Lower leg skin (tissue), 3 donors: ENCODE results near the gene TTC21A.

Source experiments
- POLR2A ChIP-seq, 2 donors: fragments of 450-650 bp; IDR thresholded peaks; one replicate each; pipeline ENCODE4 v1.6.1; 2016 to 2017; ENCODE audit warnings: antibody characterized with exemption in 2 of 2, mild to moderate bottlenecking in 1 of 2, moderate library complexity in 1 of 2
- TF ChIP-seq, protein P1 (sequence below), 3 donors: fragments of 450-650 bp; IDR thresholded peaks; one replicate each; pipeline ENCODE4 v1.5.1; 2016; ENCODE audit warnings: antibody characterized with exemption in 3 of 3, mild to moderate bottlenecking in 3 of 3, moderate library complexity in 2 of 3

DNA sequence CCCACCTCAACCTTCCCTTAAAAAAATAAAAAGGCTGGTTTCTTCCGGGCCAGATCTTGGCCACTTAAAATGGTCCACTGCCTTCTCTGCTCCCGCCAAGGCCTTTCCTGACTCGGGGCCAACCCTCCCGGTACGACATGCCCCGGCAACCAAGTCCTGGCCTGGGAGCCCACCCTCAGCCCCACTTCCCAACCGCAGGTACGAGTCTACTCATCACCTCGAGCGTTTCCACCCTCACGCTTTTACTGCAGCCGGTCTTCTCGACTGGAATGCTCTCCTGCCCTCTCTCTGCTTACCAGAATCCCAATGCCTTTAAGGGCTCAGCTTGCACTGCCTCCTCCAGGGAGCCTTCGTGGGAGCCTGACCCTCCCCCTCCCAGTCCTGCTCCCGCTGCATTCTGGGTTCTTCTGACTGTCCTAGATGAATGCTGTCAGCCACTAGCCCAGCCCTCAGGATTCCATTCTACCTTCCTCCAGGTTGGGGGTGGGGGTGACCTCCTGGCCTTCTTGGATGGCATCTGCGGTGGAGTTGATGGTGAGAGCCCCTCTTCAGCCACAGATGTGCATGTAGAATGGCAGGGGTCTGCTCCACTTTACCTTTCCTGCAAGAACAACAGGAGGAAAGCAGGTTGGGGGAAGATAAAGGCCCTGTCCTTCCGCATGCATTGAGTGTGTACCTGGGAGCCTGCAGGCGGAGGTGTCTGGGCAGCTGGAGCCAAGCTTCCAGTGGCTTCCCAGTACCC lies 47.0 kb downstream of the TTC21A start:
- TF ChIP-seq, protein P1, sequence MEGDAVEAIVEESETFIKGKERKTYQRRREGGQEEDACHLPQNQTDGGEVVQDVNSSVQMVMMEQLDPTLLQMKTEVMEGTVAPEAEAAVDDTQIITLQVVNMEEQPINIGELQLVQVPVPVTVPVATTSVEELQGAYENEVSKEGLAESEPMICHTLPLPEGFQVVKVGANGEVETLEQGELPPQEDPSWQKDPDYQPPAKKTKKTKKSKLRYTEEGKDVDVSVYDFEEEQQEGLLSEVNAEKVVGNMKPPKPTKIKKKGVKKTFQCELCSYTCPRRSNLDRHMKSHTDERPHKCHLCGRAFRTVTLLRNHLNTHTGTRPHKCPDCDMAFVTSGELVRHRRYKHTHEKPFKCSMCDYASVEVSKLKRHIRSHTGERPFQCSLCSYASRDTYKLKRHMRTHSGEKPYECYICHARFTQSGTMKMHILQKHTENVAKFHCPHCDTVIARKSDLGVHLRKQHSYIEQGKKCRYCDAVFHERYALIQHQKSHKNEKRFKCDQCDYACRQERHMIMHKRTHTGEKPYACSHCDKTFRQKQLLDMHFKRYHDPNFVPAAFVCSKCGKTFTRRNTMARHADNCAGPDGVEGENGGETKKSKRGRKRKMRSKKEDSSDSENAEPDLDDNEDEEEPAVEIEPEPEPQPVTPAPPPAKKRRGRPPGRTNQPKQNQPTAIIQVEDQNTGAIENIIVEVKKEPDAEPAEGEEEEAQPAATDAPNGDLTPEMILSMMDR (IDR thresholded peaks at IDR 0.05): no peak
- no peak for TF ChIP-seq POLR2A (IDR thresholded peaks at IDR 0.05)
